CD4-positive, alpha-beta T cell treated with Interleukin-4 for 4 hours (primary cell): ENCODE data around the gene SLCO4C1.

Experiments used
- DNase-seq: peaks from one replicate; pipeline ENCODE4 v3.0.0-alpha.2; 2020

SLCO4C1 gene

GRCh38 chr5:102262688-102263087, 33.4 kb downstream of the SLCO4C1 start:
- no peak for DNase-seq

GRCh38 chr5:102249381-102249780, 46.7 kb downstream of the SLCO4C1 start:
- no peak for DNase-seq

GRCh38 chr5:102243213-102243612, 52.9 kb downstream of the SLCO4C1 start:
- DNase-seq = no peak

- DNase-seq = no peak
These were observed 54.2 kb downstream of the SLCO4C1 start for GRCh38 chr5:102241809-102242421.

GRCh38 chr5:102231693-102232619, 64.1 kb downstream of the SLCO4C1 start:
- no peak for DNase-seq

- DNase-seq = no peak
These were observed 66.4 kb downstream of the SLCO4C1 start for GRCh38 chr5:102229685-102230084.

GRCh38 chr5:102226321-102226720, 69.8 kb downstream of the SLCO4C1 start:
- DNase-seq = no peak

GRCh38 chr5:102223542-102224477, 72.3 kb downstream of the SLCO4C1 start:
- peak; percentile 58 for DNase-seq

GRCh38 chr5:102222772-102223171, 73.3 kb downstream of the SLCO4C1 start:
- no peak for DNase-seq

- no peak for DNase-seq
These were observed 74.1 kb downstream of the SLCO4C1 start for GRCh38 chr5:102221949-102222348.

GRCh38 chr5:102218159-102218558, 77.9 kb downstream of the SLCO4C1 start:
- no peak for DNase-seq

- no peak for DNase-seq
These were observed 79.4 kb downstream of the SLCO4C1 start for GRCh38 chr5:102216678-102217077.

- DNase-seq = no peak
These were observed 84.9 kb downstream of the SLCO4C1 start for GRCh38 chr5:102211165-102211564.

- DNase-seq = no peak
These were observed 95.2 kb downstream of the SLCO4C1 start for GRCh38 chr5:102200861-102201260.

- no peak for DNase-seq
These were observed 99.6 kb downstream of the SLCO4C1 start for GRCh38 chr5:102196481-102196880.
